Measurements from ENCODE around the gene CCNT1. TPM values are rescaled to one million over a fixed set of nuclear protein-coding genes. Genes with fewer than 3 reads are reported as not detected.
"Not testable (repeated sequence)": the region's sequence is repeated elsewhere in the genome, so short reads cannot be mapped to it uniquely, and the experiment has no call there.

The CCNT1 gene
- total RNA-seq, 1 donor from 2014 or later = 28.0 TPM

DNA sequence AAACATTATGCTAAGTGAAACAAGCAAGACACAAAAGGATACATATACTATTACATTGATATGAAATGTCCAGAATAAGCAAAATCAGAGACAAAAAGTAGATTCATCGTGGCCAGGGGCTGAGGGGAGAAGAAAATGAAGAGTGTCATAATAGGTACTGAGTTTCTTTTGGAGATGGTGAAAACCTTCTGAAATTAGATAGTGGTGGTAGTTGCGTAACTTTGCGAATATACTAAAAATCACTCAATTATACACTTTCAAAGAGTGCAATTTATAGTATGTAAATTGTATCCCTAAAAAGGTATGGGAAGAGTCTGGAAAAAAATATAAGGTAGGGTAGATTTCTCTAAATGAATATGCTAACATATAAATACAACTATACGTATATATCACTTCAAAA is 56.6 kb downstream of the CCNT1 start:
- no peak overlapping the region for H3K4me3 ChIP-seq
- no peaks in the 10 kb centered on the region for H3K4me1 ChIP-seq
- H3K27me3 ChIP-seq = no peaks in the 10 kb centered on the region
- TF ChIP-seq, protein P1, sequence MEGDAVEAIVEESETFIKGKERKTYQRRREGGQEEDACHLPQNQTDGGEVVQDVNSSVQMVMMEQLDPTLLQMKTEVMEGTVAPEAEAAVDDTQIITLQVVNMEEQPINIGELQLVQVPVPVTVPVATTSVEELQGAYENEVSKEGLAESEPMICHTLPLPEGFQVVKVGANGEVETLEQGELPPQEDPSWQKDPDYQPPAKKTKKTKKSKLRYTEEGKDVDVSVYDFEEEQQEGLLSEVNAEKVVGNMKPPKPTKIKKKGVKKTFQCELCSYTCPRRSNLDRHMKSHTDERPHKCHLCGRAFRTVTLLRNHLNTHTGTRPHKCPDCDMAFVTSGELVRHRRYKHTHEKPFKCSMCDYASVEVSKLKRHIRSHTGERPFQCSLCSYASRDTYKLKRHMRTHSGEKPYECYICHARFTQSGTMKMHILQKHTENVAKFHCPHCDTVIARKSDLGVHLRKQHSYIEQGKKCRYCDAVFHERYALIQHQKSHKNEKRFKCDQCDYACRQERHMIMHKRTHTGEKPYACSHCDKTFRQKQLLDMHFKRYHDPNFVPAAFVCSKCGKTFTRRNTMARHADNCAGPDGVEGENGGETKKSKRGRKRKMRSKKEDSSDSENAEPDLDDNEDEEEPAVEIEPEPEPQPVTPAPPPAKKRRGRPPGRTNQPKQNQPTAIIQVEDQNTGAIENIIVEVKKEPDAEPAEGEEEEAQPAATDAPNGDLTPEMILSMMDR (IDR thresholded peaks at IDR 0.05) = no peak
- H3K27ac ChIP-seq = no peak overlapping the region
- intact Hi-C loops (cut with DNase I) = no loop called here
- peaks cover 71 to 93% of the 10 kb centered on the region in 2 donors for H3K36me3 ChIP-seq
- no peak for DNase-seq (ENCODE audit: low spot score in 2 of 2)
- no peaks in the 10 kb centered on the region for H3K9me3 ChIP-seq

DNA sequence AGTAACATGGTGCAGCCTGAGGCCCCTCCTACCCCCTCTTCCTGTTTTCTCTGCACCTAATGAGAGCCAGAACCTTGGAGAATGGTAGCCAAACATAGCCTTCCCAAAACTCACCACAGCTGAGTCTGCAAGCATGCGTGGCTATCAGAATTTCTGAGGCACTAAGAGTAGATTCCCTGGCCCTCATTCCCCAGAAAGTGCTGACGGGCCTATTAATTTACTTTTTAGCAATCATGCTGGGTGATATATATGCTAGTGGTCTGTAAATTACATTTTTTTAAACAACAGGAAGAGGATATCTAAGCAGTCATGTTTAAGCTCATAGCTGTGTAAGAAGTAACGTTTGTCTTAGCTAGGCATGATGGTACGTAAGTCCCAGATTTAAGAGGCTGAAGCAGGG is 64.8 kb downstream of the CCNT1 start:
- peaks cover 44 to 72% of the 10 kb centered on the region in 2 donors for H3K36me3 ChIP-seq
- no peak overlapping the region for H3K4me3 ChIP-seq
- no peaks in the 10 kb centered on the region for H3K9me3 ChIP-seq
- no peaks in the 10 kb centered on the region for H3K27me3 ChIP-seq
- H3K27ac ChIP-seq = no peak overlapping the region
- H3K4me1 ChIP-seq = no peaks in the 10 kb centered on the region
- no peak for DNase-seq (ENCODE audit: low spot score in 2 of 2)
- intact Hi-C loops (cut with DNase I) = no loop called here
- TF ChIP-seq, protein P1 (IDR thresholded peaks at IDR 0.05) = no peak

DNA sequence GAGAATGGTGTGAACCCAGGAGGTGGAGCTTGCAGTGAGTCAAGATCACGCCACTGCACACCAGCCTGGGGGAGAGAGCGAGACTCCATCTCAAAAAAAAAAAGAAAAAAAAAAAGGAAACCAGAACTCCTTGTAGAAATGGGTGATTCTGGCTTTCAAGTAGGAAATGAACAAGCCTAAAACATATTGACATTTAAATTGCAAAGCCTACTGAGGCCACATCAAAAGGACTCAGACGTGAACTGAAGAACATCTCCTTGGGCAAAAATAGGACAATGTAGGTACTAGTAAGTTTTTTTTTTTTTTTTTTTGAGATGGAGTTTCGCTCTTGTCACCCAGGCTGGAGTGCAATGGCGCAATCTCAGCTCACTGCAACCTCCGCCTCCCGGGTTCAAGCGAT is 71.2 kb downstream of the CCNT1 start:
- H3K9me3 ChIP-seq; intact Hi-C loops (cut with DNase I); H3K27me3 ChIP-seq; H3K4me3 ChIP-seq; H3K27ac ChIP-seq; H3K4me1 ChIP-seq; DNase-seq (ENCODE audit: low spot score in 2 of 2): not testable (repeated sequence)
- peaks cover 12 to 40% of the 10 kb centered on the region in 2 donors for H3K36me3 ChIP-seq

DNA sequence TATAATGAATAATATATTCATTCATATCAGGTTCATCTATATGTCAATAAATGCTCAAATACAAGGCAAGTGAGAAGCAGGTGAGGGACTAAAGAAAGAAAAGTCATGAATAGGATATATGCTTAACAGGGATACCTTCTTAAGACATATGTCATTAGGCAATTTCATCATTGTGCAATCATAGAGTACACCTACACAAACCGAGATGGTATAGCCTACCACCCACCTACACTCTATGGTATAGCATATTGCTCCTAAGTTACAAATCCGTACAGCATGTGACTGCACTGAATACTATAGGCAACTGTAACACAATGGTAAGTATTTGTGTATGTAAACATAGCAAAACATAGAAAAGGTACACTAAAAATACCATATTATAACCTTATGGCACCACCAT is 73.5 kb downstream of the CCNT1 start:
- TF ChIP-seq, protein P1 (IDR thresholded peaks at IDR 0.05) = no peak
- Histone ChIP-seq H3K27ac (no peak overlapping the region), H3K27me3 (no peaks in the 10 kb centered on the region), H3K9me3 (no peaks in the 10 kb centered on the region), H3K36me3 (peaks cover 6 to 27% of the 10 kb centered on the region in 2 donors), H3K4me3 (no peak overlapping the region), H3K4me1 (no peaks in the 10 kb centered on the region)
- no peak for DNase-seq (ENCODE audit: low spot score in 2 of 2)
- intact Hi-C loops (cut with DNase I) = no loop called here

DNA sequence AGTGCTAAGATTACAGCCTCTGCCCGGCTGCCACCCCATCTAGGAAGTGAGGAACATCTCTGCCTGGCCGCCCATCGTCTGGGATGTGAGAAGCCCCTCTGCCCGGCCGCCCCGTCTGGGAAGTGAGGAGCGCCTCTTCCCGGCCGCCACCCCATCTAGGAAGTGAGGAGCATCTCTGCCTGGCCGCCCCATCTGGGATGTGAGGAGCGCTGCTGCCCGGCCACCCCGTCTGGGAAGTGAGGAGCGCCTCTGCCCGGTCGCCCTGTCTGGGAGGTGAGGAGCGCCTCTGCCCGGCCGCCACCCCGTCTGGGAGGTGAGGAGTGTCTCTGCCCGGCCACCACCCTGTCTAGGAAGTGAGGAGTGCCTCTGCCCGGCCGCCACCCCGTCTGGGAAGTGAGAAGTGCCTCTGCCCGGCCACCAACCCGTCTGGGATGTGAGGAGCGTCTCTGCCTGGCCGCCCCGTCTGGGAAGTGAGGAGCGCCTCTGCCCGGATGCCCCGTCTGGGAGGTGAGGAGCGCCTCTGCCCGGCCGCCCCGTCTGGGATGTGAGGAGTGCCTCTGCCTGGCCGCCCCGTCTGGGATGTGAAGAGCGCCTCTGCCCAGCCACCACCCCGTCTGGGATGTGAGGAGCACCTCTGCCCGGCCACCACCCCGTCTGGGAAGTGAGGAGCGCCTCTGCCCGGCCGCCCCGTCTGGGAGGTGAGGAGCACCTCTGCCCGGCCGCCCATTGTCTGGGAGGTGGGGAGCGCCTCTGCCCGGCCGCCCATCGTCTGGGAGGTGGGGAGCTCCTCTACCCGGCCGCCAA is 74.6 kb downstream of the CCNT1 start:
- DNase-seq (ENCODE audit: low spot score in 2 of 2); intact Hi-C loops (cut with DNase I); H3K4me3 ChIP-seq; H3K9me3 ChIP-seq; H3K27ac ChIP-seq; H3K4me1 ChIP-seq; H3K27me3 ChIP-seq: not testable (repeated sequence)
- peaks cover 6 to 22% of the 10 kb centered on the region in 2 donors for H3K36me3 ChIP-seq

DNA sequence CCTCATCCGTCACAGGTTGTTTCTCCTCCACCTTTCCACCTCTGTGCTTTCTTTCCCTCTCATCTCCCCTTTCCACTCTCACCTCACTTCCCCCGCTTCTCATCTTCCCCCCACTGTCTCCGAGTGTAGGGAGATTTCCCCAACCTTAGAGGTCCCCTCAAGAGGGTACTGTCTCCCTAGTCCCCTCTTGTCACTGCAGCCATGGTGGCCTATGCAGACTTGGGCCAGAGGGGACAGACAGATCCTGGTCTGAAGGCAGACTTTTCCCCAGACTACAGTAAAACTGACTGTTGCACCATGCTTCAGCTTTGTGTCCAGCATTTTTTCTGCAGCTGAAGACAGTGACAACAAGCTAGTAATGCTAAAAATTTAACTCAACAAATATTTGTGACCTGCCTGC is 75.7 kb downstream of the CCNT1 start:
- intact Hi-C loops (cut with DNase I) = no loop called here
- H3K27ac ChIP-seq = no peak overlapping the region
- DNase-seq (ENCODE audit: low spot score in 2 of 2) = no peak
- no peaks in the 10 kb centered on the region for H3K4me1 ChIP-seq
- no peak overlapping the region for H3K4me3 ChIP-seq
- TF ChIP-seq, protein P1 (IDR thresholded peaks at IDR 0.05) = no peak
- no peaks in the 10 kb centered on the region for H3K27me3 ChIP-seq
- peaks cover 0 to 18% of the 10 kb centered on the region in 2 donors for H3K36me3 ChIP-seq
- no peaks in the 10 kb centered on the region for H3K9me3 ChIP-seq
